NCI-H446 (cell line): ENCODE results near the gene FAM9C.
A peak's percentile ranks its signal among the peaks of the same experiment; 100 is the strongest.
"Not testable (repeated sequence)": the region's sequence is repeated elsewhere in the genome, so short reads cannot be mapped to it uniquely, and the experiment has no call there.

ENCODE experiments used
- DNase-seq, 2 experiments: peaks; one replicate each; lab custom pipeline; 2025; lab: John Stamatoyannopoulos, UW

FAM9C gene

GRCh38 chrX:13043138-13043537 is 1.3 kb downstream of the FAM9C start:
- no peak for DNase-seq

GRCh38 chrX:13036896-13037295 is 7.5 kb downstream of the FAM9C start:
- DNase-seq: no peak

- DNase-seq: no peak
These were observed 11.2 kb downstream of the FAM9C start for GRCh38 chrX:13033193-13033592.

- DNase-seq: no peak
These were observed 14.3 kb downstream of the FAM9C start for GRCh38 chrX:13029887-13030771.

GRCh38 chrX:13029637-13029886 is 14.9 kb downstream of the FAM9C start:
- DNase-seq: no peak

- peak in 1 of 2 experiments; percentile 5 for DNase-seq
These were observed 15.4 kb downstream of the FAM9C start for GRCh38 chrX:13028871-13029636.

GRCh38 chrX:13026877-13027652 is 17.4 kb downstream of the FAM9C start:
- no peak for DNase-seq

- DNase-seq: no peak
These were observed 19.4 kb downstream of the FAM9C start for GRCh38 chrX:13024986-13025385.

- no peak for DNase-seq
These were observed 20.4 kb downstream of the FAM9C start for GRCh38 chrX:13023979-13024378.

- no peak for DNase-seq
These were observed 20.9 kb downstream of the FAM9C start for GRCh38 chrX:13023567-13023966.

- no peak for DNase-seq
These were observed 21.5 kb downstream of the FAM9C start for GRCh38 chrX:13022926-13023325.

GRCh38 chrX:13016731-13017130 is 27.7 kb downstream of the FAM9C start:
- DNase-seq: not testable (repeated sequence)

GRCh38 chrX:13015536-13016236 is 28.7 kb downstream of the FAM9C start:
- no peak for DNase-seq

GRCh38 chrX:13014111-13015096 is 30.0 kb downstream of the FAM9C start:
- no peak for DNase-seq

GRCh38 chrX:13013363-13014110 is 30.9 kb downstream of the FAM9C start:
- DNase-seq: no peak

GRCh38 chrX:13010546-13010945 is 33.9 kb downstream of the FAM9C start:
- no peak for DNase-seq

GRCh38 chrX:13009844-13010243 is 34.6 kb downstream of the FAM9C start:
- no peak for DNase-seq

GRCh38 chrX:13009273-13009672 is 35.1 kb downstream of the FAM9C start:
- peak in 1 of 2 experiments; percentile 78 for DNase-seq

GRCh38 chrX:13008851-13009250 is 35.6 kb downstream of the FAM9C start:
- DNase-seq: no peak

GRCh38 chrX:13008189-13008533 is 36.3 kb downstream of the FAM9C start:
- no peak for DNase-seq
